GM19438 (cell line): ENCODE results near the gene STAG3.
"Not testable (repeated sequence)": the region's sequence is repeated elsewhere in the genome, so short reads cannot be mapped to it uniquely, and the experiment has no call there.

ENCODE experiments used
- ATAC-seq: cut with Tn5 transposase; IDR thresholded peaks from one replicate; pipeline ENCODE4 v1.9.1; 2021; ENCODE audit warnings: low read depth; ENCODE audit not compliant: unreplicated experiment

Gene STAG3, protein sequence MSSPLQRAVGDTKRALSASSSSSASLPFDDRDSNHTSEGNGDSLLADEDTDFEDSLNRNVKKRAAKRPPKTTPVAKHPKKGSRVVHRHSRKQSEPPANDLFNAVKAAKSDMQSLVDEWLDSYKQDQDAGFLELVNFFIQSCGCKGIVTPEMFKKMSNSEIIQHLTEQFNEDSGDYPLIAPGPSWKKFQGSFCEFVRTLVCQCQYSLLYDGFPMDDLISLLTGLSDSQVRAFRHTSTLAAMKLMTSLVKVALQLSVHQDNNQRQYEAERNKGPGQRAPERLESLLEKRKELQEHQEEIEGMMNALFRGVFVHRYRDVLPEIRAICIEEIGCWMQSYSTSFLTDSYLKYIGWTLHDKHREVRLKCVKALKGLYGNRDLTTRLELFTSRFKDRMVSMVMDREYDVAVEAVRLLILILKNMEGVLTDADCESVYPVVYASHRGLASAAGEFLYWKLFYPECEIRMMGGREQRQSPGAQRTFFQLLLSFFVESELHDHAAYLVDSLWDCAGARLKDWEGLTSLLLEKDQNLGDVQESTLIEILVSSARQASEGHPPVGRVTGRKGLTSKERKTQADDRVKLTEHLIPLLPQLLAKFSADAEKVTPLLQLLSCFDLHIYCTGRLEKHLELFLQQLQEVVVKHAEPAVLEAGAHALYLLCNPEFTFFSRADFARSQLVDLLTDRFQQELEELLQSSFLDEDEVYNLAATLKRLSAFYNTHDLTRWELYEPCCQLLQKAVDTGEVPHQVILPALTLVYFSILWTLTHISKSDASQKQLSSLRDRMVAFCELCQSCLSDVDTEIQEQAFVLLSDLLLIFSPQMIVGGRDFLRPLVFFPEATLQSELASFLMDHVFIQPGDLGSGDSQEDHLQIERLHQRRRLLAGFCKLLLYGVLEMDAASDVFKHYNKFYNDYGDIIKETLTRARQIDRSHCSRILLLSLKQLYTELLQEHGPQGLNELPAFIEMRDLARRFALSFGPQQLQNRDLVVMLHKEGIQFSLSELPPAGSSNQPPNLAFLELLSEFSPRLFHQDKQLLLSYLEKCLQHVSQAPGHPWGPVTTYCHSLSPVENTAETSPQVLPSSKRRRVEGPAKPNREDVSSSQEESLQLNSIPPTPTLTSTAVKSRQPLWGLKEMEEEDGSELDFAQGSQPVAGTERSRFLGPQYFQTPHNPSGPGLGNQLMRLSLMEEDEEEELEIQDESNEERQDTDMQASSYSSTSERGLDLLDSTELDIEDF

DNA sequence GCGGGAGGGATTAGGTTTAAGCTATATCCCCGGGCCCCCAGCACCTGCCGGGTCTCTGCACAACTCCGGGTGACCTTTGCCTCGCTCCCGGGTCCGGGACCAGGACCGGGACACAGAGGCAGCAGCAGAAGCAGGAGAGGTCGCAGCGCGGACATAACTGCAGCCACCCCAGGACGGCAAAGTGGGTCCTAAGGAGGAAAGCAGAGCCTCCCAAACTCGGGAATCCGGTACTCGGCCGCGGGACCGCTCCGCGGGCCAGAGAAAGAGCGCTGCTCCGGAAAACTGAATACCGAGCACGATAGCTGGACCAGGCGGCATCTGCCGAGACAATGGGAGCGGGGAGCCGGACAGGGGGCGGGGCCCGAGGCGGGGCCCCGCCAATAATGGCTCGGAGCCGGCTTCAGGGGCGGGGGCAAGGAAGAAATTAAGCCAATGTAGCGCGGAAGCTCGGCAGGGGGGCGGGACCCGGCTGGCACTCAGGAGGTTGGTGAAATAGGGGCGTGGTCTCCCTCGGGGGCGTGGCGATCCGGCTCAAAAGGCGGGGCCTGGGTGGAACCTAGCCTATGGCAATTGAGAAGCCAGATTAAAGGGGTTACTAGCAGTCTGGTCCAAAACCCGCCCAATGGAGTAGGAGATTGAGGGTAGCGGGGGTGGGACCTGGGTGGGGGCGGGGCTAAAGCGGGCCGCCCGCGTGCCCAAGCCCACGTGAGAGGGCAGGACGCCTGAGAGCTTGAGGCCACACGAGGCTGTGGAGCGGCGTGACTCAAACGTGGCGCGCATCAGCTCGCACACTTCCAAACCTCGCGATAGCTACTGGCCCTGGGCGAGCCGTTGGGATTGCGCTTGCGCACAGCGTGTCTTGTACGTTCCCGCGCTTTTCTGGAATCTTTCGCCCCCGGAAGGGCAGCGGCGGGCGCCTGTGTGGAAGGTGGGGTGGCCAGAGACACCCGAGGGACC is at the start of gene STAG3, which contains the start of gene GPC2:
Gene STAG3 (plus strand): TSS at position 874 of the 957 bp plus-strand sequence. CDS start 2,639 bp downstream, outside the sequence.
Gene GPC2 (minus strand): TSS at position 337 of the 957 bp plus-strand sequence. CDS start 182 bp downstream, at position 155.
- ATAC-seq = peak; percentile 90

DNA sequence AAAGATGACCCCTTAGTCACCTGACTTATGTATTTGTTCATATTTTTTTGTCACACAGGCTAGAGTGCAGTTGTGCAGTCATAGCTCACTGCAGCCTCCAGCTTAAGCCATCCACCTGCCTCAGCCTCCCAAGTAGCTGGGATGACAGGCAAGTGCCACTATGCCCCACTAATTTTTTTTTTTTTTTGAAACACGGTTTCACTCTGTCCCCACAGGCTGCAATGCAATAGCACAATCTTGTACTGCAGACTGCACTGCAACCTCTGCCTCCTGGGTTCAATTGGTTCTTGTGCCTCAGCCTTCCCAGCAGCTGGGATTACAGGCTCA is 49.1 kb upstream of the STAG3 start:
- no peak for ATAC-seq

DNA sequence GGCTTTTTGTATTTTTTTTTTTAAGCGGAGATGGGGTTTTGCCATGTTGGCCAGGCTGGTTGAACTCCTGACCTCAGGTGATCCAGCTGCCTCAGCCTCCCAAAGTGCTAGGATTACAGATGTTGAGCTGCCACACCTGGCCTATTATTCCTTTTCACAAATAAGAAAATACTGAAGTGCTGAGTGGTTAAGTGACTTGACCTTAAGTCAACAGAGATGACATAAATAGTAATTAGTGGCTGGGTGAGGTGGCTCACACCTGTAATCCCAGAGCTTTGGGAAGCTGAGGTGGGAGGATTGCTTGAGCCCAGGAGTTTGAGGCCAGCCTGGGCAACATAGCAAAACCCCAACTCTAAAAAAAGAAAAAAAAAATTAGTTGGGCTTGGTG is 47.5 kb upstream of the STAG3 start:
- ATAC-seq = not testable (repeated sequence)

DNA sequence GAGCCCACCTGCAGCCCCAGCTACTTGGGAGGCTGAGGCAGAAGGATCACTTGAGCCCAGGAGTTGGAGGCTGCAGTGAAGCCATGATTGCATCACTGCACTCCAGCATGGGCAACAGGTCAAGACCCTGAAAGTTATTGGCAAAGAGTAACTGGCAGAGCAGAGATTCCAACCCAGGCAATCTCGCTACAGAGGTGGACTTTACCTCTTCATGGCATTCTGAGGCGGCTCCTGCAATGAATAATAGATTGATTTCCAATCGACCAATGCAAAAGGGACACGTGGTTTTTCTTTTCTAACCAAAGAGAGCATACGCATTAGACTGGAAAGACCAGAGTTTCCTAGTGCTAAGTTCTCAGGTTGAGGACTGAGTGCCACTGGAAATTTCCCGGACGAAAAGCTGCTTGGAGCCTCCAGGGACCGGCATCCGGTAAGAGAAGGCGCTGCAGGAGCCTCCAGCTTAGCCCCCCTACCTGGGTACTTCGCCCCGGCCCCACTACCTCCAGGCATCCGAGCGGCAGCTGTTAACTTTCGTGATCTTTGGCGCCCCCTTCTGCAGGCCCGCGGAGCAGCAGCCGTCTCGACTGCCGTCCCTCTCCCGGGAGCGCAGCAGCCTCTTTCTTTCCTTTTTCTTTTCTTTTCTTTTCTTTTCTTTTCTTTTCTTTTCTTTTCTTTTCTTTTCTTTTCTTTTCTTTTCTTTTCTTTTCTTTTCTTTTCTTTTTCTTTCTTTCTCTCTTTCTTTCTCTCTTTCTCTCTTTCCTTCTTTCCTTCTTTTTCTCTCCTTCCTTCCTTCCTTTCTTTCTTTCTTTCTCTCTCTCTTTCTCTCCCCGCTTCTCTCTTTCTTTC is 46.9 kb upstream of the STAG3 start:
- ATAC-seq = no peak

DNA sequence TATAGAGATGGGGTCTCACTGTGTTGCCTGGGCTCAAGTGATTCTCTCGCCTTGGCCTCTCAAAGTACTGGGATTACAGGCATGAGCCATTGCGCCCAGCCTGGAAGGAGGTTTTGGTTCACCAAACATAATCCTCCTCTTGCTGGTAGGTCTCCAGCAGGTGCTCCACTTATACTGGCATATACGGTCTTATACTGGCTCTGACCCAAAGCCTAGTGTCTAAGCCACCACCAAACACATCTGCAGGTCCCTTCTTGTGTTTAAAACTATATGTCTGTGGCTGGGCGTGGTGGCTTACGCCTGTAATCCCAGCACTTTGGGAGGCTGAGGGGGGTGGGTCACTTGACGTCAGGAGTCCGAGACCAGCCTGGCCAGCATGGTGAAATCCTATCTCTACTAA is 45.6 kb upstream of the STAG3 start:
- ATAC-seq = no peak

DNA sequence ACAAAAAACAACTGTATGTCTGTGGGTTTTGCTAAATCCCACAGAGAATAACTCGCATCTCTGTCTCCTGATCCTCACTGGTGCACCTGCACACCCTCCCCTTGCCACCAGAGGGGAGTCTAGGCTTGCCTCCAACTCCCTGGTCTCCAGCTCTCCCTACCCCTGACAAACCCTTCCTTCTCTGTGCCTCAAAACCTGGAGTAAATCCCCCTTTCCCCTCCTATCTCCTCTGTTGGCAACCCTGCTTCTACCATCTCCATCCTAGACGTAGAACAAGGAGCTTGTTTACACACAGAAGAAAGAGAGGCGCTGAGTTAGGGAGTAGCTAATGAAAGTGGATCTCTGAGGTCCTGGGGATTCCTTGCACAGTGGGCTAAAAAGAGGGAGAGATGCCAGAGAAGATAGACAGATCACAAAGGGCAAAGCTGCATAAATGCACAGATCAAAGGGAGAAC is 45.0 kb upstream of the STAG3 start:
- no peak for ATAC-seq

DNA sequence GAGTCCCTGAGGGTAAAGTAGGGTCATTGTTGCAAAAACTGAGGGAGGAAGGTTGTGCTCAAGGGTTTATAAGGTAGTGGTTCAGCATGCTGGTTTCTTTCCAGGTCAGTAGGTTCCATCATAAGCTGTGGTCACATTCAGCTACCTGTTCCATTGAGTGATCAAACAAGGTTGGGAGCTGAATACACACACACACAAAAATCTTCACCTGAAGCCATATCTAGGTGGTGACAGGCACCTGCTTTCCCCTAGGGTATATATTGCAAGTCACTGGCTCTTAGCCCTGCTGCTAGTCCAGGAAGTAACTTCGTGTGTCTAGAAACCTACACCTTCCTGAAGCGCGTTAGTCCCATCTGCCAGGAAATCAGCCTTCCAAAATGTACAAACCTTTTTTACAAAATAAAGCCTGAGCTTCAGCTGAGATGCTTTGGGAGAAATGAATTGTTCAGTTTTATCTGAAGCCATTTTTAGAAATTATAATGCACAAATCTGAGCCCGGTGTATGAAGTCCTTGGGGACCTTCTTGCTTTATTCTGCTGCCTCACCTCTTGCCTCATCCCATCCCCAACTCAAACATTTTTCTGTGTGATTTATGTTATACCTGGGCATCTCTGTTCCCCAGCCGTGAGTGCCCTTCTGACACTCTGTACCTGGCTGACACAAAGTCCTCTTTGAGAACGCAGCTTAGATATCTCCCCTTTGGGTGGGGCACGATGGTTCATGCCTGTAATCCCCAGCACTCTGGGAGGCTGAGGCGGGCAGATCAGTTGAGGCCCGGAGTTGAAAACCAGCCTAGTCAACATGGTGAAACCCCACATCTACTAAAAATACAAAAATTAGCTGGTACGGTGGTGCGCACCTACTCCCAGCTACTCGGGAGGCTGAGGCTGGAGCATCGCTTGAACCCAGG is 39.6 kb upstream of the STAG3 start:
- ATAC-seq = no peak

DNA sequence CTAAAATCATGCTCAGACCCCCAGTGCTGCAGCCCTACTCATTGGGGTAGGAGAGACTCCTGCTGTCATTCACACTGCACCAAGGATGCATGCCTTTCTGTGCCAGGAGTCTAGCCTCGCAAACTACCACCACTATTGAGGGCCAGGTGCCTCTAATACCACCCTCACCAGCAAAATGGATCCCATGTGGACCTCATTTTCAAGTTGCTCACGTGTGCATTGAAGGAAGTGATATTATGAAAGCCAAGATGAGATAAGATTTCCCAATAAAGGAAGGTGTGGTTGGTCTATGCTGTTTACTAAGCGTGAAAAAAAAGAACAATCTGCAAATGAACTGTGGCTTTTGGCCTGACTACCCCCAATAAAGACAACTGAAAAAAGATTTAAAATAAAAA is 36.2 kb upstream of the STAG3 start:
- ATAC-seq = no peak

DNA sequence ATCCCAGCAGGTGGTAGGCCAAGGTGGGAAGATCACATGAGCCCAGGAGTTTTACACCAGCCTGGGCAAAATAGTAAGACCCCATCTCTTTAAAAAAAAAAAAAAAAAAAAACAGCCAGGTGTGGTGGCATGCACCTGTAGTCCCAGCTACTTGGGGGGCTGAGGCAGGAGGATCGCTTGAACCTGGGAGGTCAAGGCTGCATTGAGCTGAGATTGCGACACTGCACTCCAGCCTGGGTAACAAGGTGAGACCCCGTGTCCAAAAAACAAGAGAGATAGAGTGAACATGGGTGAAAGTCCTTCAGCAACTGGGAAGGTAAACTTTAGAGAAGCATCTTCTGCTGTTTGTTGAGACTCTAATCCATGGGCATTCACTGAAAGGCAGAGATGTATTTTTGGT is 35.3 kb upstream of the STAG3 start:
- no peak for ATAC-seq

DNA sequence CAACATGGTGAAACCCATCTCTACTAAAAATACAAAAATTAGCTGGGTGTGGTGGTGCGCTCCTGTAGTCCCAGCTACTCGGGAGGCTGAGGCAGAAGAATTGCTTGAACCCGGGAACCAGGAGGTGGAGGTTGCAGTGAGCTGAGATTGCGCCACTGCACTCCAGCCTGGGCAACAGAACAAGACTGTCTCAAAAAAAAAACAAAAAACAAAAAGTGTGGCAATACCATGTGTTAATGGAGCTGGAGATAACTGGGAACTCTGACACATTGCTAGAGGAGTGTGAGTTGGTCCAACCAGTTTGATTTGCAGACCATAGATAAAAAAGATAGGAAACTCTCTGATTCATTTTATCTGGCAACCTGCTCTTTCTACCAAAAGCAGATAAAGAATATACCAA is 31.4 kb upstream of the STAG3 start:
- not testable (repeated sequence) for ATAC-seq

DNA sequence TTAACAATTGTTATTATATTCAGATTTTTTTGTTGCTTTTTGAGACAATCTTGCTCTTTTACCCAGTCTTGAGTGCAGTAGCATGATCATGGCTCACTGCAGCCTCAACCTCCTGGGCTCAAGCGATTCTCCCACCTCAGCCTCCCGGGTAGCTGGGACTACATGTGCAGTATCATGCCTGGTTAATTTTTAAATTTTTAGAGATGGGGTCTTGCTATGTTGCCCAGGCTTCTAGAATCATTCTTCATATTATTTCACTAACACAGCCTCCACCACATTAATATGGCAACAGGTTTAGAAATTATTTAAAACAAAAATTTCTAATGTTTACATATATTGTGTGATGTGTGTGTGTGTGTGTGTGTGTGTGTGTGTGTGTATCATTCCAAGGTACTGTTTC is 30.4 kb upstream of the STAG3 start:
- no peak for ATAC-seq

DNA sequence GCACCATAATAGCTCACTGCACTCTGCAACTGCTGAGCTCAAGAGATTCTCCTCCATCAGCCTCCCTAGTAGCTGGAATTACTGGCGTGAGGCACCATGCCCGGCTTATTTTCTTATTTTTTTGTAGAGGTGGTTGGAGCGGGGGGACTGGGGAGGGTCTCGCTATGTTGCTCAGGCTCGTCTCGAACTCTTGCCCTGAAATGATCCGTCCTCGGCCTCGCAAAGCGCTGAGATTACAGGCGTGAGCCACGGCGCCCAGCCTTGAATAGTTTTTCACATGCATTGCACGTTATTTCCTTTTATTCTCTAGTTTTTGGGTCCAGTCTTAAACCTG is 29.5 kb upstream of the STAG3 start:
- ATAC-seq = no peak

DNA sequence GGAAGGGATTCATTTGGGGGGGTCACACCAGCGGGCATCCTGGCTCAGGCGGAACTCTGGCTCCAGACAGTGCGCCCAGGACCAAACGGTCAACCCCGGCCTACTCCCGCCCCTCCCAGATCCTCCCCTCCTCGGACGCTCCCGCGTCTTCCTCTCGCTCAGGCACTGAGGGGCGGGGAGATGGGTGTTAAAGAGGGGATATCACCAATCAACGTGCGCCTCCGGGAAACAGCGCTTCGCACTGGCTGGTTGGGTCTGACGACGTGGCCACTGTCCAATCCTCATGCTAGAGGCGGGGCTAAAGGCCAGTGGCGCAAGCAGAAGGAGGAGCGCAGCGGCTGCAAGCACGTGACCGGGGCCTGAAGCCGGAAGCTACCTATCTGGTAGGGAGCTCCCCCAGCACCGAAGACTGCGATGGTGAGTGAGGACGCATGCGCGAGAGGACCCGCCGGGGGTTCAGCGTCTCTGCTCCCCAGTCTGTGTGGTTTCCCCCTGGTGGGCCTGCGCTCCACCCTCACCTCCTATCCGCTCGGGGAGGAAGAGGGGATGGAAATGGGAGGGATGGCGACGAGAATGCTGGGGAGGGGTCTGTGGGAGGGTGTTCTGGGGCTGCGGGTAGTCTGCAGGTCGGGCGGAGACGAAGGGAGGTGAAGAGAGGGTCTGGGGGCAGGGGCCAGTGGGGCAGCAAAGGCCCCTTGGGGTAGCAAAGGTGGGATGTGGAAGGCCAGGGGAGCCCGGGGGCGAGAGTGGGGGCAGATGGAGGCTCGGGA is 29.0 kb upstream of the STAG3 start, which contains the start of gene LAMTOR4:
Gene LAMTOR4 (plus strand): TSS at position 360 of the 770 bp plus-strand sequence. CDS start 55 bp downstream, at position 415.
- ATAC-seq = peak; percentile 97

DNA sequence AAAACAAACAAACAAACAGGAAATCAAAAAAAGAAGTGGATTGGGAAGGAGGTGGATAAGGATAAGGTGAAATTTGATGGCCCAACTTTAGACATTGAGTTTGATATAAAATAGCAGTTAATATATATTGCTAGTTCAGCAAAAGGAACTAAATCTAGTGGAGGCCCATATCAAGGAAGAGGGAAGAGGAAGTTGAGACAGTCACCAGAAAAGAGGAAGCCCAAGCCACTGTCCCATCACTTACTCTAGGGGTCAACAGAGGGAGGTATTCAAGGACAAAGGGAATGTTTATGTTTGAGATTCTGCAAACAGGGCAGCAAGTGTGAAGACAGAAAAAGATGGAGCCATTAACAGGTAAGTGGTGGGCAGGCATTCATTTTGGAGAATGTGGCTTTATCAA is 25.3 kb upstream of the STAG3 start:
- no peak for ATAC-seq

DNA sequence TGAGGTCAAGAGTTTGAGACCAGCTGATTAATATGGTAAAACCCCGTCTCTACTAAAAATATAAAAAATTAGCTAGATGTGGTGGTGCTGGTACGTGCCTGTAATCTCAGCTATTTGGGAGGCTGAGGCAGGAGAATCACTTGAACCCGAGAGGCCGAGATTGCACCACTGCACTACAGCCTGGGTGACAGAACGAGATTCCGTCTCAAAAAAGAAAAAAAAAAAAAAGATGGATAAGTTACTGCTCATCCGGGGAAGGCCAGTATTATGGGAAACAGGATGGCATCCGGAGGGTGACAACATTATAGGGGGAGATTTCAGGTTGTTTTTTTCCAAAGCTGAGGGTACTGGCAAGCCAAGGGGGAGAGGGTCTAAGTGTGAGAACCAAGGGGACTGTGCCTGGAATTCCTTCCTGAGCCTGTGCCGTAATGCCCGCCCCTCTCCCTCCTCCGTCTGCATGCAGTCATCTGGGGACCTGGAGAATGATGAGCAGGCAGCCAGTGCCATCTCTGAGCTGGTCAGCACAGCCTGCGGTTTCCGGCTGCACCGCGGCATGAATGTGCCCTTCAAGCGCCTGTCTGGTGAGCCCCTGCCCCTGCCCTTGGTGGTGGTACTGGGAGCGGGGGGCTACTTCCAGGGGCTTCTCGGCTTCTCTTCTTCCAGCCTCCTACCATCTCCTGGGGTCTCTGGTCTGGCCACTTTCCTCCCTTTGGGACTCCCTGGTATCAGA is 24.6 kb upstream of the STAG3 start:
- ATAC-seq = no peak

DNA sequence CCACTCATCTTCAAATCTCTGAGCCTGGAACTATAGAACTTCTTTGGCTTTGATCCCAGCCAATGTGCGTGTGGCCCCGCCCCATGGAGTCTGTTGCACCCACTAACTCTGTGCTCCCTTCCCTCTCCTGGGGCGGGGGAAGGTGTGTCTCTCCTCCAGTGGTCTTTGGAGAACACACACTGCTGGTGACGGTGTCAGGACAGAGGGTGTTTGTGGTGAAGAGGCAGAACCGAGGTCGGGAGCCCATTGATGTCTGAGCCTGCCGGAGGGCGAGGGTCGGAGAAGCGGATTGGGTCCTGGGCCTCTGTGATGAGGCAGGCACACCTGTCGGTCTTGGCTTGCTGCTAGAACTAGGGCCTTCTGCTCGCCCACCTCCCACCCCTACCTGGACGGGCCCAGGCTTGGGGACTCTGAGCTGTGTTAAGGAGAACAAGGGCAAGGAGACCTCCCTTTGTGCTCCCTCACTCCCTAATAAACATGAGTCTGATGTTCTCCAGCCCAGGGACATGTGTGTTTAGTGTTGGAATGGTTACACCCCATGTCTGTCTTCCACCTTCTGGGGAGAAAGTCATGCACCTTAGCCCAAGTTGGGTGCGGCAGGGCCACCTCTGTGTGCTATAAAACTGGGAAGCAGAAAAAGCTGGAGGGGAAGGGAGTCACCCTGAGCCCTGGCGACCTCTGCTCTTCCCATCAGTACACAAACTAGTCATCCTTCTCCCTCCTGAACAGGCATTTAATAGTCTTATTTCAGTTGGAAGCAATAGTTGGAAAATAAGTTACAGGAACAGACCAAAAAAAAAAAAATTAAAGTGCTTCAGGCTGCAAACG is 23.8 kb upstream of the STAG3 start:
- ATAC-seq = no peak
